CD4-positive, alpha-beta T cell treated with Interleukin-4 for 1 hour (primary cell): ENCODE data around the gene CRIP1.
A peak's percentile ranks its signal among the peaks of the same experiment; 100 is the strongest.

Source experiments
- DNase-seq, 2 donors: peaks; one replicate each; pipeline ENCODE4 v3.0.0-alpha.2; 2020 to 2022

The CRIP1 gene

GRCh38 chr14:105486163-105486973, at the start of gene CRIP1:
TSS of gene CRIP1 (plus strand) at chr14:105486886. CDS start at chr14:105487260, 374 bp downstream.
- peak in 1 of 2 donors; percentile 52 for DNase-seq

- DNase-seq, result no peak
Measured at GRCh38 chr14:105436891-105437722, 49.6 kb upstream of the CRIP1 start.

- no peak for DNase-seq
Measured at GRCh38 chr14:105437723-105438500, 48.8 kb upstream of the CRIP1 start.

- DNase-seq, result no peak
Measured at GRCh38 chr14:105439179-105439578, 47.5 kb upstream of the CRIP1 start.

GRCh38 chr14:105439710-105440553, 46.8 kb upstream of the CRIP1 start:
- DNase-seq, result no peak

- DNase-seq, result no peak
Measured at GRCh38 chr14:105440554-105440900, 46.2 kb upstream of the CRIP1 start.

- no peak for DNase-seq
Measured at GRCh38 chr14:105440992-105441391, 45.7 kb upstream of the CRIP1 start.

- DNase-seq, result no peak
Measured at GRCh38 chr14:105442125-105442524, 44.6 kb upstream of the CRIP1 start.

- no peak for DNase-seq
Measured at GRCh38 chr14:105442834-105443233, 43.9 kb upstream of the CRIP1 start.

GRCh38 chr14:105444859-105445258, 41.8 kb upstream of the CRIP1 start:
- DNase-seq, result no peak

- no peak for DNase-seq
Measured at GRCh38 chr14:105445290-105445689, 41.4 kb upstream of the CRIP1 start.

GRCh38 chr14:105445901-105446845, 40.5 kb upstream of the CRIP1 start:
- no peak for DNase-seq

- DNase-seq, result no peak
Measured at GRCh38 chr14:105446971-105447370, 39.7 kb upstream of the CRIP1 start.

GRCh38 chr14:105447651-105448640, 38.7 kb upstream of the CRIP1 start:
- DNase-seq, result no peak

- DNase-seq, result peak; percentile 72 to 73
Measured at GRCh38 chr14:105448706-105449111, 38.0 kb upstream of the CRIP1 start.

GRCh38 chr14:105449276-105450122, 37.2 kb upstream of the CRIP1 start:
- DNase-seq, result no peak

GRCh38 chr14:105450123-105450505, 36.6 kb upstream of the CRIP1 start:
- DNase-seq, result no peak

- DNase-seq, result no peak
Measured at GRCh38 chr14:105450864-105451720, 35.6 kb upstream of the CRIP1 start.
